Esophagus (tissue), 2 donors: Measurements from ENCODE around the gene PGAP6. TPM values are rescaled to one million over a fixed set of nuclear protein-coding genes. Genes with fewer than 3 reads are reported as not detected.

Experiments
- H3K27ac ChIP-seq, 2 donors: one replicate each; pipeline ENCODE4 v1.5.1; 2013; ENCODE audit warnings: low read depth in 2 of 2, mild to moderate bottlenecking in 2 of 2, inconsistent platforms in 1 of 2, low read length in 1 of 2, moderate library complexity in 1 of 2
- H3K27me3 ChIP-seq, 2 donors: one replicate each; pipeline ENCODE4 v1.6.1; 2013; ENCODE audit warnings: low read length in 2 of 2, control low read depth in 1 of 2, mild to moderate bottlenecking in 1 of 2; ENCODE audit not compliant: insufficient read depth in 2 of 2, control insufficient read depth in 1 of 2
- H3K36me3 ChIP-seq, 2 donors: one replicate each; pipeline ENCODE4 v1.6.1; 2013; ENCODE audit warnings: low read length in 1 of 2; ENCODE audit not compliant: control insufficient read depth in 2 of 2, insufficient read depth in 2 of 2
- H3K4me1 ChIP-seq, 2 donors: one replicate each; pipeline ENCODE4 v1.6.1; 2013; ENCODE audit warnings: low read length in 1 of 2; ENCODE audit not compliant: control insufficient read depth in 2 of 2, insufficient read depth in 2 of 2
- H3K4me3 ChIP-seq, 2 donors: one replicate each; pipeline ENCODE4 v1.5.1; 2013; ENCODE audit warnings: low read length in 2 of 2, mild to moderate bottlenecking in 2 of 2, low read depth in 1 of 2, moderate library complexity in 1 of 2
- H3K9me3 ChIP-seq, 2 donors: one replicate each; pipeline ENCODE4 v1.6.1; 2013; ENCODE audit warnings: mild to moderate bottlenecking in 2 of 2, low read depth in 1 of 2, low read length in 1 of 2, moderate library complexity in 1 of 2; ENCODE audit not compliant: control insufficient read depth in 2 of 2, insufficient read depth in 1 of 2
- WGBS, 2 donors: extraction: QIAGEN DNeasy Blood & Tissue Kit; methylation state at CpG; one replicate each; pipeline ENCODE4 v1.1.7; 2013; 5-methylcytosine and 5-hydroxymethylcytosine counted together
- polyA plus RNA-seq, 2 donors: library from polyadenylated mRNA; stranded (reverse); fragments of 200-250 nt; gene quantifications; one replicate each; pipeline ENCODE4 v1.2.3, GENCODE V29; 2013
- donor health status: healthy with polysubstance abuse.
- donor health status: Bipolar disorder and iron deficiency.

The PGAP6 gene
- polyA plus RNA-seq, 2 donors = 30.3 to 44.3 TPM

GRCh38 chr16:322476-323143 is 59.2 kb downstream of the PGAP6 start:
- peaks cover 6 to 17% of the 10 kb centered on the region in 2 donors for H3K4me1 ChIP-seq
- H3K4me3 ChIP-seq = no peak overlapping the region
- H3K9me3 ChIP-seq = no peaks in the 10 kb centered on the region
- H3K27me3 ChIP-seq = no peaks in the 10 kb centered on the region
- peaks cover 3 to 23% of the 10 kb centered on the region in 2 donors for H3K36me3 ChIP-seq
- WGBS, 2 donors = 92 to 93% methylated on average over 13 of the region's 13 CpGs
- no peak overlapping the region for H3K27ac ChIP-seq

GRCh38 chr16:321532-321931 is 60.2 kb downstream of the PGAP6 start:
- H3K36me3 ChIP-seq = peaks cover 3 to 26% of the 10 kb centered on the region in 2 donors

More at GRCh38 chr16:321532-321931, 60.2 kb downstream of the PGAP6 start:
- peaks cover 6 to 13% of the 10 kb centered on the region in 2 donors for H3K4me1 ChIP-seq
- WGBS, 2 donors = 72 to 75% methylated on average over 9 of the region's 9 CpGs
- H3K9me3 ChIP-seq = no peaks in the 10 kb centered on the region
- no peaks in the 10 kb centered on the region for H3K27me3 ChIP-seq
- no peak overlapping the region for H3K4me3 ChIP-seq
- H3K27ac ChIP-seq = no peak overlapping the region

Other genes starting within 250 kb of the PGAP6 start
- 10 to 100 TPM in 1 of 2 donors, 1 to 10 TPM in 1; 9.6 to 14.0 TPM for gene NPRL3, start 243.3 kb downstream of the PGAP6 start, polyA plus RNA-seq
- gene HBZ, start 229.3 kb downstream of the PGAP6 start, polyA plus RNA-seq = not detected
- not detected for gene HBM, start 216.0 kb downstream of the PGAP6 start, polyA plus RNA-seq
- gene HBA2, start 209.1 kb downstream of the PGAP6 start, polyA plus RNA-seq = 1 to 10 TPM in 1 of 2 donors, under 1 TPM in 1; 0.49 to 1.4 TPM
- under 1 TPM; 0.47 to 0.55 TPM for gene HBA1, start 205.3 kb downstream of the PGAP6 start, polyA plus RNA-seq
- gene HBQ1, start 201.5 kb downstream of the PGAP6 start, polyA plus RNA-seq = not detected
- 100 to 1,000 TPM in 1 of 2 donors, 10 to 100 TPM in 1; 37.0 to 102 TPM for gene LUC7L, start 152.5 kb downstream of the PGAP6 start, polyA plus RNA-seq
- gene FAM234A, start 147.2 kb downstream of the PGAP6 start, polyA plus RNA-seq = 10 to 100 TPM; 35.9 to 39.6 TPM
- gene RGS11, start 106.0 kb downstream of the PGAP6 start, polyA plus RNA-seq = 1 to 10 TPM; 6.3 to 7.9 TPM
- under 1 TPM; 0.24 to 0.33 TPM for gene ARHGDIG, start 101.4 kb downstream of the PGAP6 start, polyA plus RNA-seq
- under 1 TPM; 0.27 to 0.53 TPM for gene PDIA2, start 98.8 kb downstream of the PGAP6 start, polyA plus RNA-seq
- gene AXIN1, start 29.3 kb downstream of the PGAP6 start, polyA plus RNA-seq = 10 to 100 TPM; 11.9 to 16.7 TPM
- 10 to 100 TPM; 54.5 to 75.9 TPM for gene MRPL28, start 11.4 kb downstream of the PGAP6 start, polyA plus RNA-seq
- 10 to 100 TPM; 40.3 to 41.9 TPM for gene NME4, start 15.2 kb upstream of the PGAP6 start, polyA plus RNA-seq
- 10 to 100 TPM; 15.0 to 24.2 TPM for gene DECR2, start 19.9 kb upstream of the PGAP6 start, polyA plus RNA-seq
- gene RAB11FIP3, start 43.7 kb upstream of the PGAP6 start, polyA plus RNA-seq = 10 to 100 TPM in 1 of 2 donors, 1 to 10 TPM in 1; 9.1 to 10.6 TPM
- 10 to 100 TPM; 28.4 to 47.6 TPM for gene CAPN15, start 145.7 kb upstream of the PGAP6 start, polyA plus RNA-seq
- gene PRR35, start 178.4 kb upstream of the PGAP6 start, polyA plus RNA-seq = under 1 TPM; 0.01 to 0.24 TPM
- gene NHLRC4, start 185.0 kb upstream of the PGAP6 start, polyA plus RNA-seq = under 1 TPM; 0.11 to 0.16 TPM
- 10 to 100 TPM; 22.8 to 40.1 TPM for gene PIGQ, start 188.0 kb upstream of the PGAP6 start, polyA plus RNA-seq
- 10 to 100 TPM; 18.1 to 42.4 TPM for gene RAB40C, start 208.1 kb upstream of the PGAP6 start, polyA plus RNA-seq
- gene WFIKKN1, start 249.0 kb upstream of the PGAP6 start, polyA plus RNA-seq = 1 to 10 TPM in 1 of 2 donors, under 1 TPM in 1; 0.11 to 1.5 TPM